Metanephros (tissue), 2 donors: ENCODE data around the gene GPR84. TPM values are rescaled to one million over a fixed set of nuclear protein-coding genes. Genes with fewer than 3 reads are reported as not detected.

Experiments
- small RNA-seq: library from RNA; depleted of rRNA; stranded (forward); fragments of <200 nt; gene quantifications from one replicate; pipeline ENCODE3, GENCODE V24; 2014; ENCODE audit warnings: low replicate concordance
- total RNA-seq: library from RNA; depleted of rRNA; stranded (reverse); fragments of >200 nt; gene quantifications from one replicate; pipeline ENCODE4 v1.2.3, GENCODE V29; 2014

GPR84 gene
- total RNA-seq: 0.53 TPM

GRCh38 chr12:54364413-54364812 lies at the start of gene GPR84:
Gene GPR84 (minus strand): TSS chr12:54364486. CDS start chr12:54363851, 635 bp downstream.

GRCh38 chr12:54384591-54385041 lies 20.3 kb upstream of the GPR84 start, which contains the start of gene ZNF385A:
Gene ZNF385A (minus strand): TSS chr12:54384733. CDS start chr12:54384514, 219 bp downstream.

GRCh38 chr12:54324617-54325441 lies 39.5 kb downstream of the GPR84 start, which contains the start of gene COPZ1:
Gene COPZ1 (plus strand): TSS chr12:54325131. CDS start chr12:54325164, 33 bp downstream.

Small RNA genes within 50 kb of the gene (small RNA-seq; reads per million reads assigned to genes)
- gene MIR148B (222 reads per million, percentile 98 among the genes with 10 or more reads in this experiment), gene RN7SL744P (not detected), gene RNU6-950P (not detected)

Other genes with a start within 250 kb of the GPR84 start
- gene SMUG1, start 175.5 kb downstream of the GPR84 start, total RNA-seq: 27.5 TPM
- 108 TPM for gene CBX5, start 84.4 kb downstream of the GPR84 start, total RNA-seq
- 989 TPM for gene HNRNPA1, start 83.8 kb downstream of the GPR84 start, total RNA-seq
- gene NFE2, start 63.5 kb downstream of the GPR84 start, total RNA-seq: 6.6 TPM
- gene COPZ1, start 39.4 kb downstream of the GPR84 start, total RNA-seq: 148 TPM
- gene ZNF385A, start 20.2 kb upstream of the GPR84 start, total RNA-seq: 12.1 TPM
- gene ITGA5, start 54.8 kb upstream of the GPR84 start, total RNA-seq: 59.6 TPM
- not detected for gene GTSF1, start 109.1 kb upstream of the GPR84 start, total RNA-seq
- 9.1 TPM for gene NCKAP1L, start 133.3 kb upstream of the GPR84 start, total RNA-seq
- gene PDE1B, start 185.1 kb upstream of the GPR84 start, total RNA-seq: 7.9 TPM
- gene PPP1R1A, start 224.2 kb upstream of the GPR84 start, total RNA-seq: 11.9 TPM